HG03066 (cell line): Measurements from ENCODE around the gene ANTXR2.

ENCODE experiments used
- ATAC-seq: cut with Tn5 transposase; IDR thresholded peaks from one replicate; pipeline ENCODE4 v1.9.1; 2021; ENCODE audit warnings: low read depth; ENCODE audit not compliant: unreplicated experiment

Gene ANTXR2

DNA sequence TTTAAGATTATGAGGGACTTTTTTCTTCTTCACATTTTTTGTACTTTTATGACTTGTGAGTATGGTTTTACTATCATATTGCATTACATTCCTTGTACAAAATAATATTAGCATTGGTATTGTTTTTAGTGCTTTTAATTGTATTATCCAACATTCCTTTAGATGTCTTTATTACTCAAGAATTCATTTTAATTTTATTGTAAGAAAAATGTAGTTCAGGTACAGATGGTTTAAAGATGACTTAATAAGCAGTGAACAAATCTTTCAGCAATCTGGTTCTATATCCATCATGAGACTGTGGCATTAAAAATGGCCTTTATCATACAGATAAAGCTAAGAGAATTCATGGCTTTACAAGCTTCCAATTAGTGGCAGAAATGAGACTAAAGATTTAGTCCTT is 191.6 kb downstream of the ANTXR2 start:
- no peak for ATAC-seq

DNA sequence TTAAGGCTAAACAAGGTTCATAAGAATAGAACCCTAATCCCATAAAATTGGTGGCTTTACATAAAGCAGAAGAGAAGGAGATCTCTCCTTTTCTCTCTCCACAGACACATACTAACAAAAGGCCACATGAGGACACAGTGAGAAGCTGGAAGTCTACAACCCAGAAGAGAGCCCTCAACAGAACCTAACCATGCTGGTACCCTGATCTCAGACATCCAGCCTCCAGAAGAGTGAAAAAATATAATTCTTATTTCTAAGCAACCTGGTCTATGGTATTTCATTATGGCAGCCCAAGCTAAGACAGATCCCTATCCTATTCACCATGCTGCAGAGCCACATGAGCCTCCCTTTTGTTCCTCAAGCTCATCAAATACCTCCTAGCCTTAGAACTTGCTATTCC is 195.5 kb downstream of the ANTXR2 start:
- no peak for ATAC-seq

DNA sequence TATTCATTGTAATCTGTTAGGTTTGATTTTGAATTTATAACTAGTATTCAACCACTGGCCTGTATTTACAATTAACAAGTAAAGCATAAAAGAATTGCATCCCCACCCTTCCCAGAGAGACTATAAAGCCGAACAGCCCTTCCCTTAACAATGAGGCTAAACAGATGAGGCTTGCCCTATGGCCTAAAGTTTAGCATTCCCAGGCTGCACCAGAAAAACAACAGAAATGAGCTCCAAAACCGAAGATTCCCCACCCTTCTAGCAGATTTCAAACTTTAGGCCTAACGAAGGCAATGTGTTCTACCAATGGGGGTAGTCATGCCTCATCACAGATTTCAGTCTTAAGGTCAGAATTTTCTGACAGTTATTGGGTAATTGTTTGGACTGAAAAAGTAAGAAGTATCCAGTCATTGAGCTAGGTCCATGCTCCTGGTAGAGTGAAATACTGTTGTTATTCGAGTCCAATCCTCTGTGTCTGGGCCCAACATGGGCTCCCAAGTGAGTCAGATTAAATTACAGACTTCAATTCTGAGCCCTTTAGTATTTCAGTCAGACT is 197.6 kb downstream of the ANTXR2 start:
- ATAC-seq, result no peak

DNA sequence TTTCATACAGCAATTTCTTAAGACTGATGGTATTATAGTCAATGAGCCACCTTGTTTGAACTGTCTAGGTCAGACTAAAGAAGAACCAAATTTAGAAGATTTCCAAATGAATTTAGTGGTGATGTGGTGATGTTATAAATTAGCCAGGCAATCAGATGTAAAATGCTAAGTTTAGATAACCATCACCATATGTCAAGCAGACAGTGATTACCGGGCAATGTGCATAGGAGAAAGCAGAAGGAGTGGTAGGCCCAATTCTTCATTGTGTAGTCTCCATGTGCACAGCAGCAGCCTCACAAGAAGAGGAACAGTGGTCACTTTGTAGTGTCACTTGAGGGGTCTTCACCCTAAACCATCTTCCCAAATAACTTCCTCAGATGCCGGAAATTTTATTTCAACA is 198.8 kb downstream of the ANTXR2 start:
- no peak for ATAC-seq

DNA sequence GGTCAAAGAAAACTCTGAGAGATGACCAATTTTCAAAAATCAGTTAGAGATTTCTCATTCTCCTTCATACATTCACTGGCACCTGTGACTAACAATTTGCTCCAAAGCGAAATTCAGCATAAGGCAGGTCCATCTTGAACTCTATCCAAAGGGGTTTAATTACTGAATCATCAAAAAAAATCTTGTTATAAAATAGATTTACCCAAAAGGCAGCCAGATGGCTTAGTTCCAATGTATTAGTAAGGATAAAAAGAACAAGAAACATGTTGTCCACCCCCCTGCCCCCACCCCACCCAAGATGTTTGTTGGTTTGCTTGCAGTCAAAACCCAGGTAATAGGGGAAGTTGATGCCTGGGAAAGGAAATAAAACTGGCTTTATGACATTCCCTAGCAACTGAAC is 200.3 kb downstream of the ANTXR2 start:
- ATAC-seq, result no peak

DNA sequence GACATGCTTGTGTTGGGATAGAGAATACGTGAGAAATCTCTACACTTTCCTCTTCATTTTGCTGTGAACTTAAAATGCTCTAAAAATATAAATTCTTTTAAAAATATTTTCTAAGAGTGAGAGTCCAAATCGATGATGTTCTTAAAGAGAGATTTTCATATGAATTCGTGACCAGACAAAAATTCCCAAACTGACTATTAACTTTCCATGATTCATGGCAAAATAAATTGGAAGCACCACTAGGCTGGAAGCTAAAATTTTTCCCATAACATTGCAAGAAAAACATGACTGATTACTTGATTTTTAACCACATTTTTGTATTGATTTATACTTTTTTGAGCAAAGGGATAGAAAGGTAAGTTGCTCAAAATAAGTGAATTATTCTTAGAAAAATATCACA is 201.1 kb downstream of the ANTXR2 start:
- no peak for ATAC-seq

DNA sequence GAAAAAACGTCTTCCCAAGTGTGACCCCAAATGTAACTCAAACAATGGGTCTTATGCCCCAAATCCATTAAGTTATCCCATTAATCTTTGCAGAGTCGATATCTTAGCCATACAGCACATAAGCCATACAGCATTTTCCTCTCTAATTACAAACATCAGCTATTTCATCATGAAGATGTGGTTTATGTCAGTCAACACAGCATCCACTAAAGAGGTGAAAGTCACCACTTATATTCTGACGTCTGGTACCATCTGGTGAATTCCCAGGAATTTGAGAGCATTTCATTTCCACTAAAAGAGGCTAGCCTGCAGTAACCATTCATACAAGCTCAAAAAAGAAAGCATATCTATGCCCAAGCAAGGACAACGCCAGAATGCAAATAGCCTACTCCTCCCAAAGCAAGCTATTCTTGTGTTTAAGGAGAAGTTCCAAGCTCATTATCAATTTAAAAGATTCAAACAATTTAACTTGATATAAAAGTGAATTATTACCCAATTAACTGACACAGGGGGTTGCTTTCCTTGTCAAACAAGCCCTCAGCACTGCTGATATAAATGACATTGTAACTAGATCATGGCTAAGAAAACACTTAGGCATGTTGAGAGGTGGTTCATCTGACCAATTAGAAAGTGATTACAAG is 203.3 kb downstream of the ANTXR2 start:
- ATAC-seq, result no peak

DNA sequence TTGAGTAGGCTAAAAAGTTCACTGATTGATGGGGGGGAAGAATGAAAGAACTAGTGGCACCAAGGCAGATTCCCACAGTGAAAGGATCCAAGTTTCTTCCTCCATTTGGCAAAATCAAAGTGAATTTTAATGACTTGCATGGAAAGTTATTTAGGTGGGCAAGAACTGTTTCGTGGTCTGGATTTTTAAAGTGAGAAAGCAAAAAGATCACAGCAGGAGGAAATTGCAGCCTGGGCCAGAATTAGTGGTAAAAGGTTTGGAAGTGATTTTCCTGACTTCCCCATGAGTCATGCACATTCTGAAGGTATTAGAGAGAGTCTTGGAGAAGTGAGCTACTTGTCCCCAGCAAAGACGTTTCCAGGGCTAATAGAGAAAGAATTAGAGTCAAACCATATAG is 207.8 kb downstream of the ANTXR2 start:
- no peak for ATAC-seq

DNA sequence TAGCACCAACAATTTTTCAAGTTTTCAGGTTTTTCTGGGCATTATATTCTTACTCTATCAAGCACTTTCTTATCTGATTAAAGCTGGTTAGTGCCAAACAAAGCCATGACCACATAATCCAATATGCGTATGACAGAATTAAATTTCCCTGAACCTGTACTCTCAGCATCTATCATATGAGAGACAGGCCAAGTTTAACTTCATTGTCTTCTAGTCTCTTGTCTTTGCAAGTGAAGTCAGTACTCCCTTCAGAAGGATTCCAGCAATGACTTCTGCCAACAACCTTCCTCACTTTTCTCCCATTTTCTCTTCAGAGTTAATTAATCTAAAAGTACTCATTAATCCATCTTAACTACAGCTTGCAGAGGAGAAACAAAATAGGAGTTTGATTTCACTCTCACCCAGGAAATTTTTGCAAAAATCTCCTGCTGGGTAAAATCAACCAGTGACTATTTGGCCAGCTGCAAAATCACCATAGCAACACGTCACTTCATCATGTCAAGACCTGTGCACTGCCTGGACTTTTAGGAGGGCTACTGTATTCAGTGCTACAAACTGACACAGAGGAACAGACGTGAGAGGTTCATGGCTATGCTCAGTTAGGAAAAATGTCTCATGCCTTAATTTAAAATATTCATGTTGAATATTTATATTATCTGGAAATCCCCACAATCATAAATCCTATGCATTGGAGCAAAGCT is 208.4 kb downstream of the ANTXR2 start:
- ATAC-seq, result no peak

DNA sequence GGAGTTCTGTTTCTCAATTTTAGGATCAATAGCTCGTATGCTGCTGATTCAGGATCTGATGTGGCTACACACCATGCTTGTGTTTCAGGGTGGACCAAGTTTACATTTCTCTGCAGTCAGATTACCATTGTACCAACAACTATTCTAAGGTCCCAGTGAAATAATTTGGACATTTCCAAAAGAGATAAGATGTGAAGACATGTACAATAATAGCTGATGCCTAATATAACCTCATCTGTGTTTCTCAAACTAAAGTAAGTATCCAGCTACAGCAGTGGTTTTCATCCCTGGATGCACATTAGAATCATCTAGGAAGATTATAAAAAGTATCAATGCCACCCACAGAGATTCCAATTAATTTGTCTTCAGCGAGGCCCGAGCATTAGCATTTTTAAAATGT is 209.7 kb downstream of the ANTXR2 start:
- ATAC-seq, result no peak

DNA sequence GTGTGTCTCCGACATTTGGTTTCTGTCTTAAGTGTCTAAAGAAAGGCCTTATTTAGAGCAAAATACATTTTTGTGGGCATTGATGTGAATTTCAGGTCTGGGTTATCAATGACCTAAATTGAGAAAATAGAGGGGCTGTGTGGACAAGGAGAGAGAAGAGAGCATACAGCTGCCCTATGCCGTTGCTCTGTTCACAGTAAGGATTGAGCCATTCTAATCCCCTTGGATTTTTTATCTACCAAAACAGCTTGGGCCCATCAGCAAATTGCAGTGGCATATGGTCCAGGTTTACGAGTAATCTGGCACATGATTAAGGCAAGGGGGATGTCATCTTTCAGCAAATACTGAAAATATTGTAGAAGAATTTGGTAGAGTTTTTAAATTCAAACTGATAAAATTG is 210.2 kb downstream of the ANTXR2 start:
- no peak for ATAC-seq

DNA sequence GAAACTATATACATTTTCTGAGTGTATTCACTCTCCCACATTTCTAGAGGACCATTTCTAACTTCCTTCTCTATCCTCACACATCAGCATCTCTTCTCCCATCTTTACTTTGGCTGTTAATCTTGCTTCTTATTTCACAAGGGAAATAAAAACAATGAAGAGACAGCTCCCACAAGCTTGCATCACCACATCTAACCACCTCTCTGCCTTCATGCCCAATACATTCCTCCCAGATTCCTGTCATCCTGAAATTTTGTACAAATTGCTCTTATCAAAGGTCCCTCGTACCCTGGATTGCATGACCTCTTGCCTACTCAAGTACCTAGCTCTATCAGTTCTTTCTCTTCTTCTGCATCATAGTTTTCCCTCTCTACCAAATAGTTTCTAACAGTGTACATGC is 215.2 kb downstream of the ANTXR2 start:
- ATAC-seq, result no peak

DNA sequence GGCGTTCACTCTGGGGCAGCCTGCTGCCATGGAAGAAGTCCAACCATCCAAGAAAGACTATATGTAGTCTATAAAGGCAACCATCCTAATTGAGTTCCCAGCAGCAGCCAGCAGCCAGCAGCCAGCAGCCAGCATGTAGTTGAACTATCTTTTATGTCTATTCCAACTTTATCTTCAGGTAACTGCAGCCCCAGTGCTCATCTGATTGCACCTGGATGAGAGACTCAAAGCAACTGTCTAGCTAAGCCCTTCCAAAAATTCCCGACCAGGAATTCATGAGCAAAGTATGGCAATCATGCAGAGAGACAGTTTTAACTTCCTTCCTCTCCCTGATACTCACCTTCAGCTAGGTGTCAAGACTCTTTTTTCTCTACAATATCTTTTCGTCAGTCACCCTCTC is 216.8 kb downstream of the ANTXR2 start:
- ATAC-seq, result no peak

DNA sequence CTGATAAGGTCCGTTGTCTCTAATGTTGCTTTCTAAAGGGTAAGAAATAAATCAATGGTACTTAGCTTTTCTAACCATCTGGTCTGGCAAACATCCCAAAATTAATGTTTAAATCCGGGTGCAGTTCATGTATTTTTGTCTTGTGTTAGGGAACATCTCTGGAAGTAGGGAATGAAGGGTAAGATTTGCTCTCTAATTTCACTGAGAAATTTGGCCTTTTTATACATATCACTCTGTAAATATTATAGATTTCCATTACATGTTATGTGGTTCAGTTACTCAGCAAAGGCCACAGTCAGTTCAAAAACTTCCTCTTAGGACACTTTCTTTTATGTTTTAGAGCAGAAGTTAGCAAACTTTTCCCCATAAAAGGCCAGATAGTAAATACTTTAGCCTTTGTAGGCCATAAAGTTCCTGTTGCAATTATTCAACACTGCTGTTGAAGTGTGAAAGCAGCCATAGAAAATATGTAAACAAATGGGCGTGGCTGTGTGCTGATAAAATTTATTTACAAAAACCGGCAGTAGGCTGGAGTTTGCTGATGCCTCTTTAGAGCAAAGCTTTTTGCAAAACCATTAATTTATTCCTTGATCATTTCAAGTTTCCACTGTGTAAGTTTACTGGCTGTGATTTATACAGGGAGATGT is 218.1 kb downstream of the ANTXR2 start:
- ATAC-seq, result no peak

DNA sequence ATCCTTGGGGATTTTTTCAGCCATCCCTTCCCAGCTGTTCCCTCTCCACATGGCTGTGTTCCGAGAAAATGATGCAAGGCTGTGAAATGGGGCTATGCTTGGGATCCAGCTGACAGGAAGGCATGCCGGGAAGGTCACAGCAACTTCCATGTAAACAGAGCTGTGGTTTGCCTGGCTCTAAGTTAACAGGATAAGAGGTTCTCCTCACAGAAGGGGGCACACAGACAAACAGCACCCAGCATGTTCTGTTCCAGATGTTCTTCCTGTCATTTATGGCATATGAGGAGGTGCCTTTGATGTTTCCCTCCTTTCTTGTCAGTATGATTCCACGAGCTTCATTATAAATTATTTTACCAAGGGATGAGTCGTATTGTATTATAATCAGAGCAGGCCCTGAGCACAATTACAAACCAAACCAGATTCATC is 220.7 kb downstream of the ANTXR2 start:
- ATAC-seq, result no peak

DNA sequence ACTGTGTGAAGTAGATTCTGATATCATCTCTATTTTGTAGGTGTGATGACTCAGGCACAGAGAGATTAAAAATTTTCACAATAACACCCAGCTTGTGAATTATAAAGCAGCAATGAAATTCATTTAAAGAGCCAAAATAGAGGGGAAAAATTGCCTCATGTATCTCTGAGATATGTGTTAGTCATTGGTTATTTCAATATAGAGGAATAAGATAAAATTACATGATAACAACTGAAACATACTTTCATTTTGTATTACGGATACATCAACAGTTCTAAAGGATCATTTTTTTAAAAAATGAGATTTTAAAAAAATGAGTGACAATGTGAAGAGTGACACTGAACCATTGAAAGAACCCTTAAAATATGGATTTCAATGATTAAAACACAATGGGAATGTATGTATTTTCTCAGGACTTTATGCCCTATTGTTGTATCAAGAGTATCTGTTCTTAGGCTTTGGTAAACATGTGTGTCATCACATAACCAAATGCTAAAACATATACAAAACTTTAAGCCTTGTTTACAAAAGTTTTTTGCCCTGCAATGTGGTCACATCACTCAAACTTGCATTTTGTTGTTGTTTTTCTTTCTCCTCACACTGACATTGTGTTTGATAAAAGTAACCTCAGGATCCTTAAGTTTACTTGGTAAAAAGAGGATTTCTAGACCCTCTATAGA is 221.3 kb downstream of the ANTXR2 start:
- ATAC-seq, result no peak
